Kasumi-1 (cell line): ENCODE results near the gene ZNF853.

Experiments
- DNase-seq, 2 experiments: peaks; one replicate each; lab custom pipeline; 2025; lab: John Stamatoyannopoulos, UW

The ZNF853 gene

GRCh38 chr7:6636741-6637543 lies 21.5 kb downstream of the ZNF853 start, which contains the start of gene ZNF316:
ZNF316 (plus strand) TSS chr7:6637318; CDS start chr7:6642410, 5,092 bp downstream.
- DNase-seq, result no peak

- DNase-seq, result peak in 1 of 2 experiments; percentile 27
Measured at GRCh38 chr7:6637544-6638229, 22.3 kb downstream of the ZNF853 start.

GRCh38 chr7:6639032-6639431 lies 23.6 kb downstream of the ZNF853 start:
- no peak for DNase-seq

- no peak for DNase-seq
Measured at GRCh38 chr7:6639627-6640026, 24.2 kb downstream of the ZNF853 start.

GRCh38 chr7:6640246-6640721 lies 24.9 kb downstream of the ZNF853 start:
- DNase-seq, result peak in 1 of 2 experiments; percentile 28

- DNase-seq, result no peak
Measured at GRCh38 chr7:6641305-6642035, 26.1 kb downstream of the ZNF853 start.

- no peak for DNase-seq
Measured at GRCh38 chr7:6642239-6642839, 26.9 kb downstream of the ZNF853 start.

GRCh38 chr7:6642861-6643640 lies 27.6 kb downstream of the ZNF853 start:
- no peak for DNase-seq

- DNase-seq, result no peak
Measured at GRCh38 chr7:6643915-6644625, 28.7 kb downstream of the ZNF853 start.

- no peak for DNase-seq
Measured at GRCh38 chr7:6644728-6645127, 29.3 kb downstream of the ZNF853 start.

- no peak for DNase-seq
Measured at GRCh38 chr7:6646465-6646864, 31.1 kb downstream of the ZNF853 start.

GRCh38 chr7:6647080-6647479 lies 31.7 kb downstream of the ZNF853 start:
- no peak for DNase-seq

GRCh38 chr7:6647541-6647940 lies 32.1 kb downstream of the ZNF853 start:
- no peak for DNase-seq

- no peak for DNase-seq
Measured at GRCh38 chr7:6648066-6648814, 32.8 kb downstream of the ZNF853 start.

GRCh38 chr7:6648815-6649104 lies 33.4 kb downstream of the ZNF853 start:
- no peak for DNase-seq

GRCh38 chr7:6649241-6649961 lies 34.0 kb downstream of the ZNF853 start:
- DNase-seq, result no peak

GRCh38 chr7:6650086-6650485 lies 34.7 kb downstream of the ZNF853 start:
- no peak for DNase-seq

- no peak for DNase-seq
Measured at GRCh38 chr7:6650521-6651011, 35.2 kb downstream of the ZNF853 start.

GRCh38 chr7:6651851-6652445 lies 36.5 kb downstream of the ZNF853 start:
- no peak for DNase-seq
